Measurements from ENCODE around the gene BAIAP2.

The BAIAP2 gene

DNA sequence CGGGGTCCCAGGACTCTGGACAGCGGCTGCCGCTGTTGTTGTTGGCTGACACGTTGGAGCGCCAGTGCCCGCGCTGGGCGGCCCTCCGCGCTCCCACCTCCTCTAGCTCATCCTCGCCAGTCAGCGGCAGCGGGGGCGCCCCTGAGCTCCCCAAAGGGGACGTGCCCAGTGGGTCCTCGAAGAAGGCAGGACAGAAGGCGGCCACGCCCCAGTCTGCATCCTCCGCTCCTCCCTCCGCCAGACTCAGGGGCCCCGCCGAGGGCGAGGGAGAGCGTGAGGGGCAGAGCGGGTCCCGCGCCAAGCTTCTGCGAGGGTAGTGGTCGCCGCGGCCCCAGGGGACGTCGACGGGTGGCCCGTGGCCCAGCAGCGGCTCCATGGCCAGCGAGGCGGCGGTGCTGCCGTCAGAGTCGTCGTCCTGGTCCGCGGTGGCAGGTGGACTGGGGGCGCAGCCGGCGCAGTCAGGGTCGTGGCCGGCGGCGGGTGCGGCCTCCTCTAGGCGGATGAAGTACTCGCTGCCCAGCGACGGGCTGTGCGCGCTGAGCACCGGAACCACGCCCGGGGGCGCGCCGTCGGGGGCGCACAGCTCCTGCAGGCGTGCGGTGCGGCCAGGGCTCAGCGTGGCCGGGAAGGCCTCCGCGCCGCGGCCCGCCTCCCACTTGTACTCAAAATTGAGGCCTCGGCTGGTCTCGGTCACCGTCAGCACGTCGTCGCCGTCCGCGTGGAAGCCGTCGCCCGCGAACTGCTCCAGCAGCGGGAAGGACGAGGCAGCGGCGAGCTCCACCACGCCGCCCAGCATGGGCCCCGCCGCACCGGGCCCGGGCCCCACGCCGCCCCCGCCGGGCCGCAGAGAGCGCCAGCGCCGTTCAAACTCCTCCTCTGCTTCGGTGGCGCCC is 87.1 kb downstream of the BAIAP2 start:
- DNase-seq (ENCODE audit: low read depth in 1 of 2, low spot score in 1 of 2), result no peak

DNA sequence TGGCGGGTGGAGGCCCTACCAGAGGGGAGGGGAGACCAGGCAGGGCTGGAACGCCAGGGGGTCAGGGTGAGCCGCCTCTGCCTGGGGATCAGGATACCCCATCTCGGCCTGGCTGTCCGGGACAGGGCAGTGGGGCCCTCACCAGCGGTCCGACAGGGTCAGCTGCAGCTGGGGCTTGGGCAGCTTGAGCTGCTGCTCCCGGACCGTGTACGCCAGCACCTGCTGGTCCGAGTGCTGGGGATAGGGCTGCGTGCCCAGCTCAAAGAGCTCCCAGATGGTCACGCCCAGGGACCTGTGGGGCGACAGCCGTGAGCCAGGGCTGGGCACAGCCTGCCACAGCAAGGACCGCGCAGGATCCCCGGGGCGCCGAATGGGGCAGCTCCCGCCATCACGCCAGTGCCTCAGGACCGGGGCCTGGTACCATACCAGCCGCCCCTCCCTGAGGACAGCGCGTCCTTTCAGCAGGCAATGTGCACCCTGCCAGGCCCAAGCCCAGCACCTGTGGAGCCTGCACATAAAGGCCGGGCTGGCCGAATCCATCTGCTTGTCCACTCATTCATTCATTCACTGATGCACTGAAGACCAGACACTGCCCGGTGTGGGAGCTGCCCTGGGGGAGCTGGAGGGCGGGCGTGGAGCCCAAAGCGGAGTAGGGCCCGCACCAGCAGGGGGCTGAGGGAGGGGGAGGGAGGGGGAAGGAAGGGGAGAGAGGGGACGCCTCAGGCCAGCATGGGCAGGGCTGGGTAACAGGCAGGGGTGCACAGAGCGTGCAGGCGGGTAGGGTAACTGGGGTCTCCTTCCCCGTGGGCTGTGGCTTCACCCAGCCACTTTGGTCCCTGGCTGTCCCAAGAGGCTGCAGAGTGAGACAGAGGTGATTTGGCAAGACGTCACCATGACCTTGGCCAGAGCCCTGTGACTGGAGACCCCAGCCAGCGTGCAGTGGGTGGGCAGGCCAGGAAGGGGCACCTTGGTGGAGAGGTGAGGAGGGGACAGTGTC is 88.4 kb downstream of the BAIAP2 start:
- DNase-seq (ENCODE audit: low read depth in 1 of 2, low spot score in 1 of 2), result no peak

DNA sequence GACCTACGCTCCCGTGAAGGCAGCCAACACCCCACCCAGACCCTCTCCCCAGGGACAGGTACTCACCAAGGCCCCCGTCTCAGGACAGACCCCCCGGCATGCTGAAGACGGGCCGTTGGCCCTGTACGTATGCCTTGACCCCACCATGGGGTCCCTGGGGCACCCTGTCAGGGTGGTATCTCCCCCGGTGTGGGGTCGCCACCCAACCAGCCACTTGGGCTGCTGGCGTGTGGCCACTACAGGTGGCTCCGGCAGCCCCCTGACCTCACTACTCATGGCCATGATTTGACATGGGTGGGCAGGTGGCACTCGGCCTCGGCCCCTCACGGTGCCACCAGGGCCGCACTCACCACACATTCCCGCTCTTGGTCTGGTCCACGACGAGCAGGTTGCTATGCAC is 89.4 kb downstream of the BAIAP2 start:
- no peak for DNase-seq (ENCODE audit: low read depth in 1 of 2, low spot score in 1 of 2)

DNA sequence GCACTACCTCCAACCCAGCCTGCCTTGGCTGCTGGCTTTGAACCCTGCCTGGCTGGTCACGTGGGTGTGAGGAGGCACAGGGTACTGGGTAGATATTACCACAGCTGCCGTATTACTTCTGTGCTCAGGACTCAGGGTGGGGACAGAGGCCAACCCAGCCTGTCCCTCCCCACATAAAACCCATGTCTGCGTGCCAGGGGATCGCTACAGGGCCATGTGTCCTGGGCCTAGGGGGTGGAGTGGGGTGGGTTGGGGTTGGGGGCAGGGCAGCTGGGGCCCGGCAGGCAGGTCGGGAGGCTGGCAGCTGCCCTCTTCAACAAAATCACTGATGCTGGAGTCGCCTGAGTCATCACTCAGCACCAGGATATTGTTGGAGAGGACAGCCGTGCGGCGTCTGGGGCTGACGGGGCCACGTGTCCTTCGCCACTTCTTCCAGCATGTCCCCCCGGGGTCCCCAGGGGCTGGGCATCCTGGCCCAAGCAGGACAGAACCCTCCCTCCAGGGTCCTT is 90.7 kb downstream of the BAIAP2 start:
- no peak for DNase-seq (ENCODE audit: low read depth in 1 of 2, low spot score in 1 of 2)

DNA sequence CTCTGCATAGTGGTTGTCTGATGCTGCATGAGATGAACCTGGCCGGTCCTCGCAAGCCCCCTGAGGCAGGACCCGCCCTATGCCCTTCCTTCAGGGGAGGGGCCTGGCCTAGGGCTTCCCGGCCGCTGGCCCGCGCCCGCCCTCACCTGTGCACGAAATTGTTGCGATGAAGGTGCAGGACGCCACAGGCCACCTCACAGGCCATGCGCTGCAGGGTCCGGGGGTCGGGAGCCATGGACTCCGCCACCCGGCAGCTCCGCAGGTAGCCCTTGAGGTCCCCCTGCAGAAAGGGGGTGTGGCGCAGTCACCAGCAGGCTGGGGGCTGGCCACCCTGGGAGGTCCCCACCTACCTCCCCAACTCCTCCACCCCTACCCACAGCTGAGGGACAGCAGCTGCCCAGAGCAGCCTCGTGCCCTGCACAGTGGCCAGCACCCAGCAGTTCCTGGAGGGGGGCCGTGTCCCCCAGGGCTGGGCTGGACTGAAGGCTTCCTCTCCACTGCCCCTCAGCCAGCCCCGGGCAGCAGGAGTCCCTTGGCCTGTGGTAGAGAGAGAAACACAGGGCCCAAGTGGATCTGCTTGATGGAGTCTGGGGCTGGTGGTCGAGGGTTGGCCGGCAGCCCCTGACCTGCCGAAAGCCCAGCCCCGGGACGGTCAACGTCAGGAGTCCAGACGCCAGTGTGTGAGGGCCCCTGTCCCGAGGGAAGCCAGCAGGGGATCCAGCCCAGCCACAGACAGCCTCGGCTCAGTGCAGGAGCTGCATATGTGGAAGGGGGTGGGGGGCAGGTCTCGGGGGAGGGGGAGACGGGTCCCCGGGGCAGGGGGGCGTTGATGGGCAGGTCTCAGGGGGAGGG is 91.6 kb downstream of the BAIAP2 start:
- DNase-seq (ENCODE audit: low read depth in 1 of 2, low spot score in 1 of 2), result no peak

DNA sequence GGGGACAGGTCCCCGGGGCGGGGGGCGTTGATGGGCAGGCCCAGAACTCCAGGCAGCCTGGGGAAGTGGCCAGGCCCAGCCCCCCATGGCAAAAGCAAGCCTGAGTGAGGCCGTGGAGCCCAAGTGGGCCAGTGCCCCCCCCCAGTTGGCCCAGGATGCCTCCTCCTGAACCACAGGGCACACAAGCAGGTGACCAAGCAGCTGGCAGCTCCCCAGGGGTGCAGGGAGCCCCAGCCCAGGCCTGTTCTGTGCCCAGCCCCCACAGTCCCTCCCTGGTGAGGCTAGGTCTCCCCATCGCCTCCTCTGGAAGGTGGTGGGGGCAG is 92.1 kb downstream of the BAIAP2 start:
- DNase-seq (ENCODE audit: low read depth in 1 of 2, low spot score in 1 of 2), result no peak

DNA sequence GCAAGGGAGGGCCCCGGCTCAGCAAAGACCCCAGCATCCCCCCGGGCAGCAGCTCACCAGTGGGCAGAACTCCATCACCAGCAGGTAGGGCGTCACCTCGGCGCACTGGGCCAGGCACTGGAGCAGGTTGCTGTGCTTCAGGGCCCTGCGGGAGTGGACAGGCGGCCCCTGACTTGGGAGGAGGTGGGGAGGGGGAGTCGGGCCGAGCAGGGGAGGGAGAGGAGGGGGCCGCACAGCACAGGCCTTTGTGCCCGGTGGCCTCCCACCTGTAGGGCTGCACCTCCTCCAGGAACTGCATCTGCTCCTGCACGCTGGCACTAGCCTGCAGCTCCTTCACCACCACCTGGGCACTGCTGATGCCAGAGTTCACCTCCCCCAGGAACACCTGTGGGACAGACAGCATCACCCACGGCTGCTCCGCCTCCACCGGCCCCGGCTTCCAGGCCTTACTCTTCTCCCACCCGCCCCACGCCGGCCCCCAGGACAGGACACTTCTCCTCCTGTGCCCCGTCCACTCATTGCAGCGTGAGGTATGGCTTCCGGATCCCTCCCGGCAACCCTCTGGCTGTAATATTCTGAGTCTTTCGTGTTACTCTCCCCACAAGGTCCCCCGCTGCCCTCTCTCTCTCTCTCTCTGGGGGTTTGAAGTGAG is 92.7 kb downstream of the BAIAP2 start:
- no peak for DNase-seq (ENCODE audit: low read depth in 1 of 2, low spot score in 1 of 2)

DNA sequence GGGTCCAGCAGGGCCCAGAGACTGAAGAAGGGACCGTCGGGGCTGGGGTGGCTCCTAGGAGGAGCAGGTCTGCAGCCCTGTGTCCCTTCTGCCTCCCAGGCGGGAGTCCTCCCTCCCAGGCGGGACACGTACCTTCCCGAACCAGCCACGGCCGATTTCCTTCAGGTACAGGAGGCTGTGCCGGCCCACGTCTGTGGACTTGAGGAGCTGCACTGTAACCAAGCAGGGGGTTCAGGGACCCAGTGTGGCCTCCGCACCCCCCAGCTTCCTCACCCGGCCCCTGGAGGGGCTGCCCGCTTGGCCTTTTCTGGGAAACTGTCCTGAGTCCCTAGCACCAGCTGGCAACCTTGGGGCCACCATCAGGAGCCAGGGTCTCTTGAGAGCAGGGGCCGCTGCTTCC is 93.4 kb downstream of the BAIAP2 start:
- DNase-seq (ENCODE audit: low read depth in 1 of 2, low spot score in 1 of 2), result no peak

DNA sequence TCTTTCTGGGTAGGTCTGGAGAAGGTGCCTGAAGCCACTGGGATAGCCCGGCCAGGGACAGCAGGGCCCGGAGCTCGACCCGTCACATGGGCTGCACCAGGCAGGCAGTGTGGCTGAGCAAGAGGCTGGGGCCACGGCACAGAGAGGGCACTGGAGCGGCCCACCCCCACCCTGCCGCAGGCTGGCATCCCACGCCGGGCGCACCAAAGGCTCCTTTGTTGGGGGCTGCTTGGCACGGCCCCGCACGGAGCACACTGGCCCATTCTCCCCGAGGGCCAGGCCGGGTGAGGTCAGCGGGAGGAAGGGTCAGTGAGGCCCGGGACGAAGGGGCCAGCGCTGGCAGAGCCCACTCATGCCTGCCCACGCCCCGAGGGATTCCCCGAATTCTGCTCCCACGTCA is 93.8 kb downstream of the BAIAP2 start:
- no peak for DNase-seq (ENCODE audit: low read depth in 1 of 2, low spot score in 1 of 2)

DNA sequence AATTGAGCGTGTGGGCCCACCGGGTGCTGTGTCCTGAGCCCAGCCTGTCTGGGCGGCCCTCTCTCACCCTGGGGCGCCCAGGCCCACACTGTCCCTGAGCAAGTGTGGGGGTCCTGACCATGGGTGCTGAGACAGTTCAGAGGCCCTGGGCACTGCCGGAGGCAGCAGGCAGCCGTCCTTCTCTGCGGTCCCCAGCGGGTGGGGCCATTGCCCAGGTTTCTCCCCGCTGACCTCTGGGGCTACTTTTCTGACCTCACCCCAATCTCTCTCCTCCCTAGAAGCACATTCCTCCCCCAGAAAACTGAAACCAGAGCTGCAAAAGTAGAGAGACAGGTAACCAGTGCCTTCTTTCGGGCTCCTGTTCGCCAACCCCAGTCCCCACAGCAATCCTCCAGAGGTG is 94.3 kb downstream of the BAIAP2 start:
- DNase-seq (ENCODE audit: low read depth in 1 of 2, low spot score in 1 of 2), result no peak

DNA sequence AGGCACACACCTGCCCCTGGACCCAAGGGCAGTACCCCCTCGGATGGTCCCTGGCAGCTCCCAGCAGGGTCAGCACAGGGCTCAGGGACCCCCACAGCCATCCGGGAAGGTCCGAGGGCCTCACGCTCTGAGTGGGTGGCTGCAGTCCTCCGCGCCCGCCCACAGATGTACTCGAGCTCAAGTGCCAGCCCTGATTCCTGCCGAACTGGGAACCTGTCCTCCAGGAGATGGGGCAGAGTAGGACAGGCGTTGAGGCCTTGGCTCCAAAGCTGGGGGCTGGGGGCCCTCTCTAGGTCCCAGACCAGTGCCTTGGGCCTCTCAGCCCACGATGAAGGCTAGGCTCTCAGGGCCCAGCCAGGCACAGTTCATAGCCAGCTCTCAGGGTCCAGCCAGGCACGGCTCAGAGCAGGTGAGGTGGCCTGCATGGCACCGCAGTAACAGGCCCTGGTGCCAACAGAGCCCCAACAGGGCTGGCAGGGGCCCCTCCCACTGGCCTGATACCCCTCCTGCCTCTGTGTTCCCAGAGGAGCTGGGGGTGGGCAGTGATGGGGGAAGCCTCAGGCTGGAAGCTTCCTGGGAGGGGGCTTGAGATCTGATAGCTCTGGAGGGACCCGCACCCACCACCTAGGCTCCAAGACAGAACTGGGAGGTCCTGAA is 94.9 kb downstream of the BAIAP2 start:
- no peak for DNase-seq (ENCODE audit: low read depth in 1 of 2, low spot score in 1 of 2)

DNA sequence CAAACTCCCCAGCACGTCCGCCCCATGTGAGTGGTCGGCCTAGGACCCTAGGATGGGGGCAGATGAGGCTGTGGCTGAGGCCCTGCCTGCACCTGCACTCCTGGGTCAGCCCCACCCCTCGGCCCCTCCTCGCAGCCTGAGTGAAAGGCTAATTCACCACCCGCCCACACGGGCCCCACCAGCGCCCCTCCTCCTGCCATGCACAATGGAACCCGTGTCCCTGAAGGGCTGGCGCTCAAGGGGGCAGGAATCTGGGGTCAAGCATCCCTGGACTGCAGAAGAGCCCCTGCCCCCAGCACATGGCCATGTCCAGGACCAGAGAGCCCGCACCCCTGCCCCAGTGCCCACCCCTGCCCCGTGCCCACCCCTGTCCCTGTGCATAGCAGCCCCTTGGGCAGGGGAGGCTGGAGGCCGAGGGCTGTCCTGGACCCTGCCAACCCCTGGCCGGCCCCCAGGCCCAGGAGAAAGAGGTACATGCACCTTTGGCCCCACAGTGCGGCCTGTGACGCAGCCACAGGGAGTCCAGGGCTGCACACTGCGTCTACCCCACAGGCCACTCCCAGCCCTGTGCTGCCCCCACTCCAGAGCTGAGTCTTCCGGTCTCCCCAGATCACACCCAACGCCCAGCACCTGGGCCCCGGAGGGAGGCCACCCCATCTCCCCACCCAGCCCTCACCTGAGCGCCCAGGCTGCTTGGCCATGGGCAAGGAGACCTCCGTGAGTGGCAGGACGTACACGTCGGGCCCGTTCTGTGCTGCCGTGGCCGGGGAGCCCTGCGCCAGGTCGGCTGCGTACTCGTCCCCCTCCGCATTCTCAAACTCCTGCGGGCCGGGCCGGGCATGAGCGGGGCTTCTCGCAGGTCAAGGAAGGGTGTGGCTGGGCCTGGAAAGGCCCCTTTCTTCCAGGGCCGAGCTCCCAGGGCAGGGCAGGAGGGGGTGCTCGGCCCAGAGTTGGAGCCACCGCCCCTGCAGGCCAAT is 95.7 kb downstream of the BAIAP2 start:
- no peak for DNase-seq (ENCODE audit: low read depth in 1 of 2, low spot score in 1 of 2)

DNA sequence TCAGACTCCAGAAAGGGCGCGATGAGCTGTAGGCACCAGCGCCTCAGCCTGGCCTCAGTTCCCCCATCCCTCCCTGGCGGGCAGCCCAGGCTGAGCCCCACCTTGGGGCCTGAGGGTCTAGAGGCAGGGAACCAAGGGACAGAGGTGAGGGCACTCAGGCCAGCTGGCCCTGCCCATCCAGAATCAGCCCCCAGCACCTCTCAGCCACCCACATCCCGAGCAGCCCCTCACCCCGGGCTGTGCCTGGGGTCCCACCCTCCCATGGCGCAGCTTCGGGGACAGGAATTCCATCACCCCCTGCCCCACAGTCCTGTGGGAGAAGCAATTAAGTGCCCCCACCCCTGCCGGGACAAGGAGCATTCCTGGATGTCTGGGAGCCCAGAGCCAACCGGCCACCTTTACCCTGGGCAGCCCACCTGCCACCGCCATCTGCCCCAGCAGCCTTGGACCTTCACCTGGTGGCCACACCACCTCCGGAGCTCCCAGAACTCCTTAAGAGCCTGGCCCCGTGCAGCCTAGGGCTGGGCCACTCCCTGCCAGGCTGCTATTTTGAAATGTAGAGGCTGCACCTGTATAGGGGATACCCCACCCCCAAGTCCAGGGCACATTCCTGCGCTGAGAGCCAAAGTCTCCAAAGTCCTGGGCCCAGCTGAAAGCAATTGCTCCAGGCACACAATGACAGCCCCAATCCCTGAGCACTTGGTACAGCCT is 96.7 kb downstream of the BAIAP2 start:
- no peak for DNase-seq (ENCODE audit: low read depth in 1 of 2, low spot score in 1 of 2)

DNA sequence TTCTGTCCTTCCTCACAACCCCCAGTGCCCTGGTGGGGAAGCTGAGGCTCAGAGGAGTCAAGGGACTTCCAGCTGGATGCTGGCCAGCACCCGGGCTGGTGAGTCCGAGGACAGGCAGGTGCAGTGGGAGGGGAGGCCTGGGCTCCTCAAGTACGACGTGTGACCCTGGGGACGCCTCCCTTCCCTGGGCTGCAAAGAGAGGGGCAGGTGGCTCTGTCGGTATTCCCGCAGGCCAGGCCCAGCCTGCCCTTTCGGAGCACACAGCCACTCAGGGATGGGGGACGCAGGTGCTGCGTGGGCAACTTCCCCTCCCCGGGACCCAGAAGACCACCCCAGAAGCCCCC is 97.2 kb downstream of the BAIAP2 start:
- DNase-seq (ENCODE audit: low read depth in 1 of 2, low spot score in 1 of 2), result no peak

DNA sequence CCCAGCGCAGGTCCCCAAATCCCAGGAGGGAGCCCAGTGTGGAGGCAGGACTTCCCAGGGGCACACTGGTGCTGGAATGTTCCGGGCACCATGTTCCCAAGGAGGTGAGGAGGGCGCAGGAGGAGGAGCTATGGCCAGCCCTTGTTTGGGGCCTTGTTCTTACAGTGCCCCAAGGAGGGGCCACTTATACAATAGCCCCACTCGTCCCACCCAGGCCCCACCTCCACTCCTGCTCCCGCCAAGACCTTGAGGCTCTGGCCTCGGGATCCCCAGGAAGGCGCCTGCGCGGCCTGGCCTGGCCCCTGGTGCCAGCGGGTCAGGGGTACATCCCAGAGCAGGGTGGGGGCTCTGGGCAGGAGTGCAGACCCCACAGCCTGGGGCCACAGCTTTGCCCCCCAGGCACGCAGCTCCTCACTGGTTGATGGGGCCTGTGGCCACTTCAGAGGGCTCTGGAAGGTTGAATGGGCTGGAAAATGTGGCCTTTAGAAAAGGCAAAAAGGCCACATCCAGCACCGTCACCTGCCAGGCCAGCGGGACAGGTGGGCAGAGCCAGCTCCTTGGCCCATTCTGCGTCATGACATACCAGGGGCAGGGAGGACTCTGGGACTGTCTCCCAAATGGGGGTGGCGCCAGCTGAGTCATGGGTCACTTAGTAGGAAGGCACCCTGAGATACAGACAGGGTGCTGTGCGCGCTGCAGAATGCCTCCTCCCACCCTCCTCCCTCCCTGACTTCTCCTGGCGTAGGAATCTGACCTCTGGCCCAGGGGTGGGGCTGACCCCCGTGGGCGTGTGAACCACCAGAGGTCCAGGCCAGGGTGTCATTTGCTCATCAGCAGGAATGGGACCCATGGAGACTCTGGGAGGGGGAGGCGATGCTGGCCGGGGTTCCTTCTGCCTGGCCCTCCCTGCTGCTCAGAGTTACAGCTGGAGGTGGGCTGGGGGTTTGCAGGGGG is 98.1 kb downstream of the BAIAP2 start:
- DNase-seq (ENCODE audit: low read depth in 1 of 2, low spot score in 1 of 2), result no peak

DNA sequence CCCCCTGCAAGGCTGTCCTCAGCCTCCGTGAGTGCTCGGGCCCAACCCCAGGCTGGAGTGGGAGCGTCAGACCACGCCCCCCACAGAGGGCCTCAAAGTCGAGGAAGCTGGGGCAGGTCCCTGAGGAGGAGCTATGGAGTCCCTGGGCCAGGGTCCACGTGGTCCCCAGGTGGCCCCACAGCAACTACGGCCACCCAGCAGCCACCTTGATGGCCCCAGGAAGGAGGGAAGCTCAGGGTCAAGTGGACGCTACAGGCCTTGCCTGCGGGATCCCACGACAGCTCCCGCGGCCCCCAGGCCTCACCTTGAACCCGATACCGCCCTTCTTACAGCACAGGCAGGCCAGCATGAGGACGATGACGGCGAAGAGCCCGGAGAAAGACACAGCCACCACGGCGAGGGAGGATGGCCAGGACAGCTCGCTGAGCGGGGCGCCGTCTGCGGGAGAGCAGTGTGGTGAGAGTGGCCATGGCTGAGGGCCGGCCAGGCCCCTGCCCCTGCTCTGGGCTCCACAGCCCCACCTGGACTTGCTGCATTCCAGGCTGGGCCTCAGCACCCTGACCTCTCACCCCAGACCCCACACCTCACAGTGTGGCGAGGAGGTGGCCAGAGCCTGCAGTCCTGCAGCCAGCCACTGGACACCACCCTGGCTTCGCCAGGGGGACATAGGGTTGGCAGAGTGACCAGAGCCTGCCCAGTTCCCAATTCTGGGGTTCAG is 99.3 kb downstream of the BAIAP2 start:
- no peak for DNase-seq (ENCODE audit: low read depth in 1 of 2, low spot score in 1 of 2)

All from activated CD4-positive, alpha-beta T cell treated with anti-CD3 and anti-CD28 coated beads, Interleukin-2, amount 50 U/mL, for 24 hours (primary cell).